ENCODE measurements around the gene ZEB1. TPM values are rescaled to one million over a fixed set of nuclear protein-coding genes. Genes with fewer than 3 reads are reported as not detected.

ZEB1 gene
- total and polyA plus RNA-seq, 8 donors, result 29.9 to 40.8 (median 34.4) TPM

DNA sequence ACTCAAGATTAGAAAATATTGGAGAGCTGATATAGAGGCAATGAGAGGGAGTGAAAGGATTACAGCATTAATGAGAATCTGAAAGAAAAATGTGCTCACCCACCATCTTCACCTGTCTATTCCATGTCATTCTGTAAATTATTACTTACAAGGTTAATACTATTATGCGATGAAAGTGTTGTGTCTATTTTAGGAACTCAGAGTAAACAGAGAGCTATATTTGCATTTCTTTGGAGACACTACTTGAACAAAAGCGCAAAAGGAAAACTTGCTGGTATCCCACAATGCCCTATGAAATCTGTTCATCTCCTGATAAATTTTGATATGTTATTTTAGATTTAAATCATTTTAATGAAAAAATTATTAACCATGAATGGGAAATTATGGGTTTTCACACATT is 196.1 kb downstream of the ZEB1 start:
- Histone ChIP-seq H3K9me3 (no peaks in the 10 kb centered on the region), H3K36me3 (peaks cover 0 to 35% of the 10 kb centered on the region in 2 donors), H3K4me1 (no peaks in the 10 kb centered on the region), H3K27me3 (no peaks in the 10 kb centered on the region), H3K4me3 (no peak overlapping the region), H3K27ac (no peak overlapping the region)
- intact Hi-C loops (cut with DNase I), result no loop called here
- ATAC-seq (no peak), DNase-seq (no peak)
- TF ChIP-seq, protein P1, sequence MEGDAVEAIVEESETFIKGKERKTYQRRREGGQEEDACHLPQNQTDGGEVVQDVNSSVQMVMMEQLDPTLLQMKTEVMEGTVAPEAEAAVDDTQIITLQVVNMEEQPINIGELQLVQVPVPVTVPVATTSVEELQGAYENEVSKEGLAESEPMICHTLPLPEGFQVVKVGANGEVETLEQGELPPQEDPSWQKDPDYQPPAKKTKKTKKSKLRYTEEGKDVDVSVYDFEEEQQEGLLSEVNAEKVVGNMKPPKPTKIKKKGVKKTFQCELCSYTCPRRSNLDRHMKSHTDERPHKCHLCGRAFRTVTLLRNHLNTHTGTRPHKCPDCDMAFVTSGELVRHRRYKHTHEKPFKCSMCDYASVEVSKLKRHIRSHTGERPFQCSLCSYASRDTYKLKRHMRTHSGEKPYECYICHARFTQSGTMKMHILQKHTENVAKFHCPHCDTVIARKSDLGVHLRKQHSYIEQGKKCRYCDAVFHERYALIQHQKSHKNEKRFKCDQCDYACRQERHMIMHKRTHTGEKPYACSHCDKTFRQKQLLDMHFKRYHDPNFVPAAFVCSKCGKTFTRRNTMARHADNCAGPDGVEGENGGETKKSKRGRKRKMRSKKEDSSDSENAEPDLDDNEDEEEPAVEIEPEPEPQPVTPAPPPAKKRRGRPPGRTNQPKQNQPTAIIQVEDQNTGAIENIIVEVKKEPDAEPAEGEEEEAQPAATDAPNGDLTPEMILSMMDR (IDR thresholded peaks at IDR 0.05), result no peak

- intact Hi-C loops (cut with DNase I), result no loop called here
- Histone ChIP-seq H3K27me3 (no peaks in the 10 kb centered on the region), H3K9me3 (no peaks in the 10 kb centered on the region), H3K36me3 (peaks cover 0 to 38% of the 10 kb centered on the region in 2 donors), H3K4me3 (no peak overlapping the region), H3K4me1 (no peaks in the 10 kb centered on the region), H3K27ac (no peak overlapping the region)
- ATAC-seq, result no peak
- no peak for DNase-seq
- TF ChIP-seq, protein P1 (IDR thresholded peaks at IDR 0.05), result no peak
Measured at GRCh38 chr10:31515819-31516402, 196.9 kb downstream of the ZEB1 start.

DNA sequence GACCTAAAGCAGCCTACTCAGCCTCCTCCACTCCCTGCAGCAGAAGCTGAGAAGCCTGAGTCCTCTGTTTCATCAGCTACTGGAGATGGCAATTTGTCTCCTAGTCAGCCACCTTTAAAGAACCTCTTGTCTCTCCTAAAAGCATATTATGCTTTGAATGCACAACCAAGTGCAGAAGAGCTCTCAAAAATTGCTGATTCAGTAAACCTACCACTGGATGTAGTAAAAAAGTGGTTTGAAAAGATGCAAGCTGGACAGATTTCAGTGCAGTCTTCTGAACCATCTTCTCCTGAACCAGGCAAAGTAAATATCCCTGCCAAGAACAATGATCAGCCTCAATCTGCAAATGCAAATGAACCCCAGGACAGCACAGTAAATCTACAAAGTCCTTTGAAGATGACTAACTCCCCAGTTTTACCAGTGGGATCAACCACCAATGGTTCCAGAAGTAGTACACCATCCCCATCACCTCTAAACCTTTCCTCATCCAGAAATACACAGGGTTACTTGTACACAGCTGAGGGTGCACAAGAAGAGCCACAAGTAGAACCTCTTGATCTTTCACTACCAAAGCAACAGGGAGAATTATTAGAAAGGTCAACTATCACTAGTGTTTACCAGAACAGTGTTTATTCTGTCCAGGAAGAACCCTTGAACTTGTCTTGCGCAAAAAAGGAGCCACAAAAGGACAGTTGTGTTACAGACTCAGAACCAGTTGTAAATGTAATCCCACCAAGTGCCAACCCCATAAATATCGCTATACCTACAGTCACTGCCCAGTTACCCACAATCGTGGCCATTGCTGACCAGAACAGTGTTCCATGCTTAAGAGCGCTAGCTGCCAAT is 202.2 kb downstream of the ZEB1 start:
- intact Hi-C loops (cut with DNase I), result no loop called here

GRCh38 chr10:31522820-31523219 is 203.8 kb downstream of the ZEB1 start:
- no peaks in the 10 kb centered on the region for H3K27me3 ChIP-seq
- no peaks in the 10 kb centered on the region for H3K9me3 ChIP-seq
- DNase-seq, result no peak
- no peak overlapping the region for H3K27ac ChIP-seq
- TF ChIP-seq, protein P1 (IDR thresholded peaks at IDR 0.05), result no peak
- no peak overlapping the region for H3K4me3 ChIP-seq
- H3K4me1 ChIP-seq, result no peaks in the 10 kb centered on the region
- intact Hi-C loops (cut with DNase I), result no loop called here
- peaks cover 0 to 46% of the 10 kb centered on the region in 2 donors for H3K36me3 ChIP-seq
- no peak for ATAC-seq

More for the DNA sequence above, 202.2 kb downstream of the ZEB1 start:
- Histone ChIP-seq H3K36me3 (peaks cover 0 to 40% of the 10 kb centered on the region in 2 donors), H3K27ac (no peak overlapping the region), H3K9me3 (no peaks in the 10 kb centered on the region), H3K4me1 (no peaks in the 10 kb centered on the region), H3K27me3 (no peaks in the 10 kb centered on the region), H3K4me3 (no peak overlapping the region)
- ATAC-seq, result no peak
- TF ChIP-seq, protein P1 (IDR thresholded peaks at IDR 0.05), result no peak
- DNase-seq, result no peak

- H3K27me3 ChIP-seq, result no peaks in the 10 kb centered on the region
- TF ChIP-seq, protein P1 (IDR thresholded peaks at IDR 0.05), result no peak
- no peak overlapping the region for H3K27ac ChIP-seq
- H3K36me3 ChIP-seq, result peaks cover 0 to 46% of the 10 kb centered on the region in 2 donors
- no peaks in the 10 kb centered on the region for H3K9me3 ChIP-seq
- no peak overlapping the region for H3K4me3 ChIP-seq
- intact Hi-C loops (cut with DNase I), result no loop called here
- DNase-seq (no peak), ATAC-seq (no peak)
- H3K4me1 ChIP-seq, result peaks cover 0 to 8% of the 10 kb centered on the region in 2 donors
Measured at GRCh38 chr10:31524460-31524859, 205.4 kb downstream of the ZEB1 start.

All from left lung (tissue), 10 donors.